Adrenal gland (tissue), 12 donors: ENCODE measurements around the gene BOK. TPM values are rescaled to one million over a fixed set of nuclear protein-coding genes. Genes with fewer than 3 reads are reported as not detected.

Experiments
- DNase-seq, 7 donors: peaks; one replicate each; pipeline ENCODE4 v3.0.0-alpha.2; 2019 to 2020
- H3K27ac ChIP-seq, 5 donors: fragments of 200-600 bp; sonication (generic) in 4 of 5; 1 replicate in 3 of 5; 2 replicates in 2 of 5; pipeline versions ENCODE4 v1.5.1 to v1.8.0; 2016 to 2020; ENCODE audit warnings: mild to moderate bottlenecking in 1 of 5
- H3K27me3 ChIP-seq: fragments of 200-600 bp; 2 replicates; pipeline ENCODE4 v1.8.0; 2021
- H3K36me3 ChIP-seq, 2 donors: fragments of 200-600 bp; replicated peaks in 1 of 2; 1 replicate in 1 of 2; 2 replicates in 1 of 2; pipeline versions ENCODE4 v1.5.1 to v1.8.0; 2018 to 2022
- H3K4me1 ChIP-seq, 2 donors: fragments of 200-600 bp; replicated peaks in 1 of 2; 1 replicate in 1 of 2; 2 replicates in 1 of 2; pipeline versions ENCODE4 v1.5.1 to v1.8.0; 2018 to 2021
- H3K4me3 ChIP-seq, 4 donors: fragments of 200-600 bp; sonication (generic) in 3 of 4; one replicate each; pipeline ENCODE4 v1.5.1; 2016 to 2018
- H3K9me3 ChIP-seq, 3 donors: fragments of 200-600 bp; sonication (generic) in 1 of 3; replicated peaks in 1 of 3; 1 replicate in 2 of 3; 2 replicates in 1 of 3; pipeline versions ENCODE4 v1.5.1 to v1.8.0; 2016 to 2021
- POLR2A ChIP-seq, 2 donors: fragments of 450-650 bp; IDR thresholded peaks; one replicate each; pipeline ENCODE4 v1.6.1; 2017; ENCODE audit warnings: antibody characterized with exemption in 2 of 2, mild to moderate bottlenecking in 2 of 2, moderate library complexity in 1 of 2
- WGBS, 4 donors: extraction: QIAGEN DNeasy Blood & Tissue Kit in 2 of 4; methylation state at CpG; one replicate each; pipeline versions ENCODE4 v1.1.5 to v1.1.7; 2013 to 2017; 5-methylcytosine and 5-hydroxymethylcytosine counted together
- intact Hi-C, 2 donors: fragments of 100-400 bp; cut with DNase I; formaldehyde crosslinking; loops; one replicate each; pipeline versions ENCODE4 v1.14.1 to v1.15.0; 2022 to 2023
- polyA plus RNA-seq, 3 donors: library from polyadenylated mRNA; stranded (reverse); fragments of 200-250 nt in 2 of 3; fragments of 350-450 nt in 1 of 3; fragmentation: Illumina TruSeq in 1 of 3; extraction: RNeasy Lipid Tissue Mini Kit (QIAGEN cat#74804) in 1 of 3; gene quantifications; one replicate each; pipeline ENCODE4 v1.2.3, GENCODE V29; 2013 to 2014
- total RNA-seq, 9 donors: library from RNA; depleted of rRNA in 4 of 9; stranded (reverse); fragments of >200 nt in 4 of 9; fragments of 120-200 nt in 1 of 9; fragmentation: NEBNext Ultra II Directional in 1 of 9; extraction: Animal tissue kit (Norgen Biotek cat#: 25700) in 1 of 9; gene quantifications; one replicate each; pipeline versions ENCODE4 v1.1.0 to v1.2.4, GENCODE V29; 2013 to 2023
- TF ChIP-seq, protein P1 (sequence below), 6 experiments: fragments of 450-650 bp in 4 of 6; fragments of 200-600 bp in 2 of 6; sonication (generic) in 1 of 6; IDR thresholded peaks; 1 replicate in 5 of 6; 2 replicates in 1 of 6; pipeline versions ENCODE4 v1.5.1 to v1.8.0; 2016 to 2021; ENCODE audit warnings: antibody characterized with exemption in 6 of 6, mild to moderate bottlenecking in 2 of 6, moderate library complexity in 1 of 6
- donor health status: healthy with polysubstance abuse.
- donor health status: Bipolar disorder and iron deficiency.
- donor health status: DM: yes; HTN: yes; CAD: no.
- donor health status: DM: no; HTN: no; CAD: no.
- donor health status: DM: no; HTN: no; CAD: no.
- donor health status: DM: yes; HTN: yes; CAD: no.

Gene BOK
- total and polyA plus RNA-seq, 12 donors = 2.9 to 41.7 (median 13.9) TPM

- H3K4me1 ChIP-seq = peaks cover 12 to 16% of the 10 kb centered on the region in 2 donors
- peak overlapping the region in 1 of 5 donors; percentile 87 for H3K27ac ChIP-seq
- 26 to 51% (median 41%) methylated on average over 14 to 19 of the region's 19 CpGs for WGBS, 4 donors
- peaks cover 4% of the 10 kb centered on the region for H3K27me3 ChIP-seq
- TF ChIP-seq, protein P1, sequence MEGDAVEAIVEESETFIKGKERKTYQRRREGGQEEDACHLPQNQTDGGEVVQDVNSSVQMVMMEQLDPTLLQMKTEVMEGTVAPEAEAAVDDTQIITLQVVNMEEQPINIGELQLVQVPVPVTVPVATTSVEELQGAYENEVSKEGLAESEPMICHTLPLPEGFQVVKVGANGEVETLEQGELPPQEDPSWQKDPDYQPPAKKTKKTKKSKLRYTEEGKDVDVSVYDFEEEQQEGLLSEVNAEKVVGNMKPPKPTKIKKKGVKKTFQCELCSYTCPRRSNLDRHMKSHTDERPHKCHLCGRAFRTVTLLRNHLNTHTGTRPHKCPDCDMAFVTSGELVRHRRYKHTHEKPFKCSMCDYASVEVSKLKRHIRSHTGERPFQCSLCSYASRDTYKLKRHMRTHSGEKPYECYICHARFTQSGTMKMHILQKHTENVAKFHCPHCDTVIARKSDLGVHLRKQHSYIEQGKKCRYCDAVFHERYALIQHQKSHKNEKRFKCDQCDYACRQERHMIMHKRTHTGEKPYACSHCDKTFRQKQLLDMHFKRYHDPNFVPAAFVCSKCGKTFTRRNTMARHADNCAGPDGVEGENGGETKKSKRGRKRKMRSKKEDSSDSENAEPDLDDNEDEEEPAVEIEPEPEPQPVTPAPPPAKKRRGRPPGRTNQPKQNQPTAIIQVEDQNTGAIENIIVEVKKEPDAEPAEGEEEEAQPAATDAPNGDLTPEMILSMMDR (IDR thresholded peaks at IDR 0.05) = no peak
- TF ChIP-seq POLR2A (IDR thresholded peaks at IDR 0.05) = no peak
- no peaks in the 10 kb centered on the region for H3K9me3 ChIP-seq
- intact Hi-C loops = no loop called here
- H3K4me3 ChIP-seq = peak overlapping the region in 1 of 4 donors; percentile 97
- H3K36me3 ChIP-seq = no peaks in the 10 kb centered on the region
- peak in 5 of 7 donors; percentile 38 to 62 (median 48) for DNase-seq
Measured at GRCh38 chr2:241560883-241561474, 2.4 kb downstream of the BOK start.

GRCh38 chr2:241561832-241562231 lies 3.3 kb downstream of the BOK start:
- 21 to 64% (median 35%) methylated on average over 6 to 18 of the region's 18 CpGs for WGBS, 4 donors
- Histone ChIP-seq H3K4me1 (peaks cover 12 to 16% of the 10 kb centered on the region in 2 donors), H3K27me3 (peaks cover 4% of the 10 kb centered on the region), H3K36me3 (no peaks in the 10 kb centered on the region), H3K4me3 (no peak overlapping the region), H3K9me3 (no peaks in the 10 kb centered on the region), H3K27ac (peak overlapping the region in 1 of 5 donors; percentile 7)
- TF ChIP-seq, protein P1 (IDR thresholded peaks at IDR 0.05) = no peak
- no peak for TF ChIP-seq POLR2A (IDR thresholded peaks at IDR 0.05)
- intact Hi-C loops = no loop called here
- peak; percentile 51 to 74 (median 62) for DNase-seq

DNA sequence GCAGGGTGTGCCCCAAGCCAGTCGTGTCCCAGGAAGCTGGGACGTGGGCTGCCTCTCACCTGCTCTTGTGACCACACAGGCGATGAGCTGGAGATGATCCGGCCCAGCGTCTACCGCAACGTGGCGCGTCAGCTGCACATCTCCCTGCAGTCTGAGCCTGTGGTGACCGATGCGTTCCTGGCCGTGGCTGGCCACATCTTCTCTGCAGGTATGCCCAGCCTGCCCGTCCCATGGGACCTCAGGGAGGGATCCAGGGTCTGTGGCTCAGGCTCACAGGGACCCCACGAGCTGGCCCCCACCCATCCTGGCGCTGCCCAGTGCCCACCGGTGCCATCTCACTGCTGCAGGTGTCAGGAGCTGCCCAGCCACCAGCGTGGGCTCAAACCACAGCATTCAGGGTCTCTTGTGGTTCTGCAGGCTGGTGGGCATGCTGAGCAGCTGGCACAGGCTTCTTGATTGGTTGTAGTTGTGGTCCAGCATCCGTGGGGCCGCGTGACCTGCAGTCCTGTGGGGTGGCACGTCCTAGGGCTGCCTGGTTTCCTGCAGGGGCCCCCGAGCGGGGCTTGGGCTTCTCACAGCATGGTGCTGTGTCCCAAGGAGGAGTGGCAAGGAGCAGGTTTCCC lies 3.8 kb downstream of the BOK start:
- Histone ChIP-seq H3K27ac (peak overlapping the region in 1 of 5 donors; percentile 7), H3K4me3 (no peak overlapping the region)
- WGBS, 4 donors = 79 to 89% (median 85%) methylated on average over 9 to 23 of the region's 23 CpGs

DNA sequence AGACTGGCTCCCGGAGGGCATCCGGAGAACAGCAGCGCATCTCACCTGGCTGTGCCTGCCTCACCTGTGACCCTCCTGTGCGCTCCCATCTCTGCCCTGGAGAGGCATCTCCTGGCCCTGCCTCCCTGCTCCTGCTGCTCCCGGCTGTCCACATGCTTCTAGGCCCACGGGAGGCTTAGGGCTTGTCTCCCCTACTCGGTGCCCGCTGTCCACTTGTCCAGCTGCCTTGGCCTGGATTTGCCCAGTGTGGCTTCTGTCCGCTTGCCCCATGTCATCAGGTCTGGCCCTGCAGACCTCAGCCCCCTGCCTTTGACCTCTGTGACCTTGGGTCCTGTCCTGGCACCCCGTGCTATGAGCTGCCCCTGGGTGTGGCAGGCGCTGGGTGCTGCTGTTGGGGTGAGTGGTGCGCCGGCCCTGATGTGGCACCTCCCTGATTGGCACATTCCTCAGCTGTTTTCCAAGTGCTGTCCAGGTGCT lies 4.5 kb downstream of the BOK start:
- no peak for TF ChIP-seq POLR2A (IDR thresholded peaks at IDR 0.05)
- TF ChIP-seq, protein P1 (IDR thresholded peaks at IDR 0.05) = no peak
- peaks cover 4% of the 10 kb centered on the region for H3K27me3 ChIP-seq
- H3K9me3 ChIP-seq = no peaks in the 10 kb centered on the region
- no peak for DNase-seq
- no peaks in the 10 kb centered on the region for H3K36me3 ChIP-seq
- H3K4me1 ChIP-seq = peaks cover 12 to 16% of the 10 kb centered on the region in 2 donors
- no peak overlapping the region for H3K27ac ChIP-seq
- intact Hi-C loops = no loop called here
- WGBS, 4 donors = 86 to 88% (median 86%) methylated on average over 4 to 13 of the region's 13 CpGs; no CpG with 5 or more reads in 1 of the 4 donors
- H3K4me3 ChIP-seq = no peak overlapping the region

More for the DNA sequence above, 3.8 kb downstream of the BOK start:
- Histone ChIP-seq H3K9me3 (no peaks in the 10 kb centered on the region), H3K27me3 (peaks cover 4% of the 10 kb centered on the region), H3K4me1 (peaks cover 12 to 16% of the 10 kb centered on the region in 2 donors), H3K36me3 (no peaks in the 10 kb centered on the region)
- TF ChIP-seq, protein P1 (IDR thresholded peaks at IDR 0.05) = no peak
- TF ChIP-seq POLR2A (IDR thresholded peaks at IDR 0.05) = no peak
- intact Hi-C loops = no loop called here
- no peak for DNase-seq
